GM10248 (cell line): ENCODE measurements around the gene TLE3.

Experiments
- CTCF ChIA-PET: fragments of 300-600 bp; sonication (Branson Sonifier 250); formaldehyde crosslinking; extraction: SDS; loops from one replicate; lab custom pipeline; 2021; ENCODE audit warnings: antibody characterized with exemption; lab: Yijun Ruan, JAX
- POLR2A ChIA-PET: fragments of 350-650 bp; sonication (Branson Sonifier 250); formaldehyde crosslinking; extraction: SDS; loops from one replicate; lab custom pipeline; 2020; ENCODE audit warnings: antibody characterized with exemption; lab: Yijun Ruan, JAX
- DNase-seq: peaks from one replicate; pipeline ENCODE4 v3.0.0; 2012; ENCODE audit errors: extremely low spot score
- TF ChIP-seq, protein P1 (sequence below): IDR thresholded peaks from 2 replicates; pipeline ENCODE4 v1.5.1; 2012; ENCODE audit warnings: mild to moderate bottlenecking, low read depth; ENCODE audit errors: extremely low read depth, missing control alignments, control extremely low read depth

TLE3 gene

DNA sequence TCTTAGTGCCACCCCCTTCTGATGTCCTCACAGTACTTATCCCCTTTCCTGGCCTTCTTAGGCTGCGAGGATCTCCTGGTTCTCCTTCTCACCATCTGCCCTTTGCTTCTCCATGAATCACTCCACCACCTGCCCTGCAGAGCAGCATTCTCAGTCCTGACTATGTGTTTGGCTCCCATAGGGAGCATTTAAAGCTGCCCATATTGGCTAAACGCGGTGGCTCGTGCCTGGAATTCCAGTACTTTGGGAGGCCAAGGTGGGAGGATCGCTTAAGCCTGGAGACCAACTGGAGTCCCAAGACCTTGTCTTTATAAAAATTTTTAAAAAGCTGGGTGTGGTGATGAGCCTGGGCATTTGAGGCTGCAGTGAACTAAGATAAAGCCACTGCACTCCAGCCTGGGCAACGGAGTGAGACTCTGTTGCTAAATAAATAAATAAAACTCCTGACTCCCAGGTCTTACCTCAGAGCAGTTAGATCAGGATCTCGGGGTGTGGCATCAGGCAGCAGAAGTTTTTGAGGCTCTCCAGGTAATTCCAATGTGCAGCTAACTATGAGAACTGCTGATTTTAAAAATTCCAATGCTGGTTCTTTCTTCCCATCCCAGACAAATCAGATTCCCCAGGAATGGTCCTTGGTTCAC is 36.2 kb upstream of the TLE3 start:
- POLR2A ChIA-PET: no interaction called here

DNA sequence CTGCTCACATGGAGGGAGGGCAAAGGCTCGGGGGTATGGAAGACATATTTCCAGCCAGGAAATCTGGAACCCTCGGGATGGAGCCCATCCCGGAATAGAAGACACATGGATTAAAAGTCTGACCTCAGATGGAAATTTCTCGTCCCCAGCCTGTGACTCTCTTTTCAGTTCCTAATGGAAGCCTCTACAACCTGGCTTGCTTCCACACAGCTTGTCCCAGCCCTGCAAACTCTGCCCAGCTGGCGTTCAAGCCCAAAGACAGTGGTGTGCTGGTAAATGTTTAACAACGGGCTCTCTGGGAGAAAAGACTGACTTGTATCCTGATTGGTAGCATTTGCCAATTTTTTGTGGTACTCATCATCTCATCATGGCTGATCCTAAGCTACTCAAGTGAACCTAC is 35.6 kb upstream of the TLE3 start:
- TF ChIP-seq, protein P1, sequence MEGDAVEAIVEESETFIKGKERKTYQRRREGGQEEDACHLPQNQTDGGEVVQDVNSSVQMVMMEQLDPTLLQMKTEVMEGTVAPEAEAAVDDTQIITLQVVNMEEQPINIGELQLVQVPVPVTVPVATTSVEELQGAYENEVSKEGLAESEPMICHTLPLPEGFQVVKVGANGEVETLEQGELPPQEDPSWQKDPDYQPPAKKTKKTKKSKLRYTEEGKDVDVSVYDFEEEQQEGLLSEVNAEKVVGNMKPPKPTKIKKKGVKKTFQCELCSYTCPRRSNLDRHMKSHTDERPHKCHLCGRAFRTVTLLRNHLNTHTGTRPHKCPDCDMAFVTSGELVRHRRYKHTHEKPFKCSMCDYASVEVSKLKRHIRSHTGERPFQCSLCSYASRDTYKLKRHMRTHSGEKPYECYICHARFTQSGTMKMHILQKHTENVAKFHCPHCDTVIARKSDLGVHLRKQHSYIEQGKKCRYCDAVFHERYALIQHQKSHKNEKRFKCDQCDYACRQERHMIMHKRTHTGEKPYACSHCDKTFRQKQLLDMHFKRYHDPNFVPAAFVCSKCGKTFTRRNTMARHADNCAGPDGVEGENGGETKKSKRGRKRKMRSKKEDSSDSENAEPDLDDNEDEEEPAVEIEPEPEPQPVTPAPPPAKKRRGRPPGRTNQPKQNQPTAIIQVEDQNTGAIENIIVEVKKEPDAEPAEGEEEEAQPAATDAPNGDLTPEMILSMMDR: no peak
- DNase-seq: no peak
- CTCF ChIA-PET: interaction anchor here (1.2 kb wide), 2 partner anchors 12 to 354 kb away, joined by 3 read pairs; no protein-coding TSS in a partner anchor
- POLR2A ChIA-PET: no interaction called here

More for the DNA sequence above, 36.2 kb upstream of the TLE3 start:
- no peak for DNase-seq
- CTCF ChIA-PET: interaction anchor here (1.2 kb wide), 1 partner anchor 354 kb away, joined by 3 read pairs; no protein-coding TSS in a partner anchor
- TF ChIP-seq, protein P1: no peak

DNA sequence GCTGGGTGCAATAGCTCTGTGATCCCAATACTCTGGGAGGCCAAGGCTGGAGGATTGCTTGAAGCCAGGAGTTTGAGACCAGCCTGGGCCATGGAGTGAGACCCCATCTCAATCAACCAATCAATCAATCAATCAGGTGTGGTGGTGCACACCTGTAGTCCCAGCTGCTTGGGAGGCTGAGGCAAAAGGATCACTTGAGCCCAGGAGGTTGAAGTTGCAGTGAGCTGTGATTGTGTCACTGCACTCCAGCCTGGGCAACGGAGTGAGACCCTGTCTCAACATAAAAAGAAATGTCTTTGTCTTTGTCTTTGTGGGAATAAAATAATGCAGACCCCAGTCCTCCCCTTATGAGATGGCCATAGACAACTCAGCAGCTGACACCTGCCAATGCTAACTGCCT is 34.9 kb upstream of the TLE3 start:
- CTCF ChIA-PET: interaction anchor here (0.8 to 1.2 kb wide), 3 partner anchors 8 to 16 kb away, joined by 3 read pairs; no protein-coding TSS in a partner anchor
- TF ChIP-seq, protein P1: no peak
- DNase-seq: no peak
- POLR2A ChIA-PET: no interaction called here

DNA sequence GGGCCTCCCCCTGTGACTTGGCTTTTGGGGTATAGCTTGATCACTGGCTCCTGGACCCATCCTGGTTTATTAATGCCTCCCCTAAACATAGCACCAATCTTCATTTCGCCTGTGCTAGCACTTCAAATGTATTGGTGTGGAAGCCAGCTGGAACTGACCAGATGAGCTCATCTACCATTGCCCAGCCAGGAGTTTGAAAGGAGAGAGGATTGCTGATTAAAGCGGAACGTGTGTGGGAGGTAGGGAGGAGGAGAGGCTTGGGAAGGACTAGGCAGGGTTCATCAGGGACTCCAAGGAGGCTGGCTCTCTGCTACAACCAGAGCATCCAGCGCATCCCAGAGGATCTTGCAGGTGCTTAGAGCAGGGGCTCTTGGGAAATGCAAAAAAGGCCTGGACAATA is 34.4 kb upstream of the TLE3 start:
- TF ChIP-seq, protein P1: no peak
- POLR2A ChIA-PET: no interaction called here
- CTCF ChIA-PET: interaction anchor here (0.8 to 1.2 kb wide), 3 partner anchors 9 to 17 kb away, joined by 3 read pairs; no protein-coding TSS in a partner anchor
- DNase-seq: no peak

DNA sequence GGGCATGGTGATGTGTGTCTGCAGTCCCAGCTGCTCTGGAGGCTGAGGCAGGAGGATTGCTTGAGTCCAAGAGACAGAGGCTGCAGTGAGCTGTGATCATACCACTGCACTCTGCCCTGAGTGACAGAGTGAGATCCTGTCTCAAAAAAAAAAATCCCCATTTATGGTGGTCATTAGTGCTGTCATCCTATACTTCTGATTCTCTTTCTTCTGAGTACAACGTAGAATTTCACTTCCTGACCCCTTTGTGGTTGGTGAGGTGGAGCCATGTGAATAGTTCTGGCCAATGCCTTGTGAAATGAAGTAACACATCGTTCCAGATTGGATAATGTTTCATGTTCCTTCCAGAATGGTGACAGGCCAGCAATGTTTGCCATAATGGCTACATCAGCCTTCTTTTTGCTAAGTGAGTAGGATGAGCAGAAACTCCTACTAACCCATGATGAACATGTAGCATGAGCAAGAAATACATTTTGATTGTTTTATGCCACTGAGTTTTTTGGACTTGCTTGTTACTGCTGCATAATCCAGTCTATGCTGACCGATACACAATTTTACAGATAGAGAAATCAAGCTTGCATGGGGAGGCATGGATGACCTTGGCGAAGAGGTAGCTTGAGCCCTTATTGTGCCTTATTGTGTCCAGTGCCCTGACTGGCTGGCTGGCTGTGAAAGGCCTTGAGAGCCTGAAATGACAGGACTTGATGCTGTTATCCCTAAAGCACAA is 30.9 kb upstream of the TLE3 start:
- POLR2A ChIA-PET: no interaction called here
- CTCF ChIA-PET: interaction anchor here (1.0 to 2.0 kb wide), 3 partner anchors 12 to 52 kb away, joined by 3 to 7 read pairs (median 3); no protein-coding TSS in a partner anchor
- DNase-seq: no peak

More for the DNA sequence above, 30.9 kb upstream of the TLE3 start:
- TF ChIP-seq, protein P1: no peak
